SK-N-SH (cell line): ENCODE measurements around the gene POLD3. TPM values are rescaled to one million over a fixed set of nuclear protein-coding genes. Genes with fewer than 3 reads are reported as not detected.

ENCODE experiments used
- CTCF ChIA-PET: fragments of 300-600, 350-600 bp; formaldehyde crosslinking; extraction: SDS; loops from one replicate; lab custom pipeline; 2021; lab: Yijun Ruan, JAX
- POLR2A ChIA-PET: fragments of 350-600 bp; sonication (Branson Sonifier 250); formaldehyde crosslinking; extraction: SDS; loops from one replicate; lab custom pipeline; 2020; ENCODE audit warnings: antibody characterized with exemption, inconsistent platforms; lab: Yijun Ruan, JAX
- DNase-seq: peaks from one replicate; pipeline ENCODE4 v3.0.0; 2012
- H2AFZ ChIP-seq: fragments of 200-600 bp; sonication (generic); 2 replicates; pipeline ENCODE4 v1.8.1; 2016; ENCODE audit warnings: antibody characterized with exemption, mild to moderate bottlenecking, low read depth
- H3F3A ChIP-seq: fragments of 200-600 bp; sonication (generic); replicated peaks from 2 replicates; pipeline ENCODE3; 2016; ENCODE audit warnings: antibody characterized with exemption, mild to moderate bottlenecking; ENCODE audit not compliant: insufficient read depth
- H3K27ac ChIP-seq, 2 experiments: fragments of 200-500 bp in 1 of 2; fragments of 200-600 bp in 1 of 2; sonication (Bioruptor generic) in 1 of 2; sonication (generic), shearing (Covaris generic) in 1 of 2; 2 replicates each; pipeline versions ENCODE4 v1.5.1 to v1.6.1; 2014 to 2016; ENCODE audit warnings: low read depth in 2 of 2, inconsistent platforms in 1 of 2, low read length in 1 of 2, mild to moderate bottlenecking in 1 of 2, mixed read lengths in 1 of 2
- H3K27me3 ChIP-seq: fragments of 200-600 bp; sonication (generic), shearing (Covaris generic); 2 replicates; pipeline ENCODE4 v1.6.1; 2016; ENCODE audit warnings: mixed run types; ENCODE audit not compliant: insufficient read depth
- H3K36me3 ChIP-seq, 2 experiments: fragments of 200-500 bp in 1 of 2; fragments of 200-600 bp in 1 of 2; sonication (Bioruptor generic) in 1 of 2; sonication (generic) in 1 of 2; replicated peaks in 1 of 2; 2 replicates each; pipeline versions ENCODE3 to v1.5.1; 2014 to 2016; ENCODE audit warnings: low read length in 1 of 2, mild to moderate bottlenecking in 1 of 2; ENCODE audit not compliant: insufficient read depth in 2 of 2, control insufficient read depth in 1 of 2
- H3K4me1 ChIP-seq, 2 experiments: fragments of 200-500 bp in 1 of 2; fragments of 200-600 bp in 1 of 2; sonication (Bioruptor generic) in 1 of 2; sonication (generic), shearing (Covaris generic) in 1 of 2; 2 replicates each; pipeline versions ENCODE4 v1.5.1 to v1.6.1; 2014 to 2016; ENCODE audit warnings: low read depth in 1 of 2, low read length in 1 of 2, mixed run types in 1 of 2; ENCODE audit not compliant: insufficient read depth in 2 of 2, control insufficient read depth in 1 of 2
- H3K4me2 ChIP-seq: fragments of 200-600 bp; sonication (generic), shearing (Covaris generic); 2 replicates; pipeline ENCODE4 v1.6.1; 2017; ENCODE audit warnings: mixed run types
- H3K4me3 ChIP-seq, 2 experiments: fragments of 200-500 bp in 1 of 2; fragments of 200-600 bp in 1 of 2; sonication (Bioruptor generic) in 1 of 2; sonication (generic), shearing (Covaris generic) in 1 of 2; 2 replicates each; pipeline versions ENCODE4 v1.5.1 to v1.8.1; 2014 to 2016; ENCODE audit warnings: low read depth in 2 of 2, inconsistent platforms in 1 of 2, low read length in 1 of 2, mild to moderate bottlenecking in 1 of 2, mixed read lengths in 1 of 2, moderate library complexity in 1 of 2
- H3K79me2 ChIP-seq: fragments of 200-600 bp; sonication (generic); 2 replicates; pipeline ENCODE4 v1.8.1; 2017; ENCODE audit warnings: mild to moderate bottlenecking; ENCODE audit not compliant: insufficient read depth
- H3K9ac ChIP-seq: fragments of 200-600 bp; sonication (generic); 2 replicates; pipeline ENCODE4 v1.6.1; 2017; ENCODE audit warnings: mixed run types
- H3K9me2 ChIP-seq: fragments of 200-600 bp; sonication (generic); 2 replicates; pipeline ENCODE4 v1.6.1; 2017; ENCODE audit warnings: mixed run types
- H3K9me3 ChIP-seq: fragments of 200-600 bp; sonication (generic); 2 replicates; pipeline ENCODE4 v1.6.1; 2017; ENCODE audit warnings: mixed run types, mild to moderate bottlenecking, moderate library complexity
- H4K20me1 ChIP-seq: fragments of 200-600 bp; sonication (generic); 2 replicates; pipeline ENCODE4 v1.6.1; 2017; ENCODE audit warnings: mild to moderate bottlenecking, mixed run types; ENCODE audit not compliant: insufficient read depth
- CHD2 ChIP-seq: fragments of 150-350 bp; IDR thresholded peaks from 2 replicates; pipeline ENCODE4 v1.6.1; 2018; ENCODE audit warnings: low read length; ENCODE audit not compliant: partially characterized antibody
- EP300 ChIP-seq, 2 experiments: IDR thresholded peaks; 2 replicates each; pipeline versions ENCODE4 v1.4.0 to v1.6.1; 2012; ENCODE audit warnings: borderline replicate concordance in 1 of 2, low read depth in 1 of 2, low read length in 1 of 2
- FOSL2 ChIP-seq: IDR thresholded peaks from 2 replicates; pipeline ENCODE4 v1.4.0; 2012; ENCODE audit warnings: low read depth, mild to moderate bottlenecking, moderate library complexity, borderline replicate concordance
- FOXM1 ChIP-seq: IDR thresholded peaks from 2 replicates; pipeline ENCODE4 v1.4.0; 2012; ENCODE audit warnings: low read depth, mild to moderate bottlenecking
- IRF3 ChIP-seq: fragments of 150-350 bp; IDR thresholded peaks from 2 replicates; pipeline ENCODE4 v1.6.1; 2016; ENCODE audit warnings: mild to moderate bottlenecking, low read depth, low read length
- JUND ChIP-seq: IDR thresholded peaks from 2 replicates; pipeline ENCODE4 v1.4.0; 2012
- MAX ChIP-seq: IDR thresholded peaks from 2 replicates; pipeline ENCODE4 v1.4.0; 2012; ENCODE audit warnings: low read depth
- MEF2A ChIP-seq: IDR thresholded peaks from 2 replicates; pipeline ENCODE4 v1.4.0; 2012; ENCODE audit warnings: low read depth, borderline replicate concordance
- MXI1 ChIP-seq: IDR thresholded peaks from 2 replicates; pipeline ENCODE4 v1.6.1; 2012; ENCODE audit warnings: mild to moderate bottlenecking, low read depth, low read length, improper control_type of control experiment
- NFIC ChIP-seq: IDR thresholded peaks from 2 replicates; pipeline ENCODE4 v1.4.0; 2012; ENCODE audit warnings: borderline replicate concordance
- PBX3 ChIP-seq: IDR thresholded peaks from 2 replicates; pipeline ENCODE4; 2012
- POLR2AphosphoS5 ChIP-seq: IDR thresholded peaks from 2 replicates; pipeline ENCODE4 v1.6.1; 2012; ENCODE audit warnings: low read depth, low read length
- RCOR1 ChIP-seq: fragments of 150-350 bp; IDR thresholded peaks from 2 replicates; pipeline ENCODE4 v1.6.1; 2017; ENCODE audit warnings: antibody characterized with exemption, low read length
- RFX5 ChIP-seq: IDR thresholded peaks from 2 replicates; pipeline ENCODE4 v1.6.1; 2012; ENCODE audit warnings: mild to moderate bottlenecking, improper control_type of control experiment, low read length
- RXRA ChIP-seq: IDR thresholded peaks from 2 replicates; pipeline ENCODE4 v1.4.0; 2012; ENCODE audit warnings: low read depth, mild to moderate bottlenecking, borderline replicate concordance
- TAF1 ChIP-seq: IDR thresholded peaks from 2 replicates; pipeline ENCODE4 v1.6.1; 2012; ENCODE audit warnings: low read depth, mild to moderate bottlenecking, low read length, moderate library complexity, borderline replicate concordance
- USF1 ChIP-seq: IDR thresholded peaks from 2 replicates; pipeline ENCODE4 v1.4.0; 2012; ENCODE audit warnings: low read depth, borderline replicate concordance
- YY1 ChIP-seq: IDR thresholded peaks from 2 replicates; pipeline ENCODE4 v1.4.0; 2012; ENCODE audit warnings: low read depth, mild to moderate bottlenecking
- ZBTB33 ChIP-seq: IDR thresholded peaks from 2 replicates; pipeline ENCODE4 v1.4.0; 2012; ENCODE audit warnings: low read depth, borderline replicate concordance
- WGBS: methylation state at CpG from one replicate; pipeline ENCODE4 v1.1.6; 2017; ENCODE audit warnings: low lambda C conversion rate; 5-methylcytosine and 5-hydroxymethylcytosine counted together
- polyA plus RNA-seq, 3 experiments: library from polyadenylated mRNA; depleted of rRNA; stranded (reverse); fragments of >200 nt; gene quantifications; 2 replicates each; pipeline ENCODE4 v1.2.3, GENCODE V29; 2012

The POLD3 gene
- polyA plus RNA-seq, 1 of the 3 experiments (the other 2 are of a cell fraction) = 7.9 TPM

DNA sequence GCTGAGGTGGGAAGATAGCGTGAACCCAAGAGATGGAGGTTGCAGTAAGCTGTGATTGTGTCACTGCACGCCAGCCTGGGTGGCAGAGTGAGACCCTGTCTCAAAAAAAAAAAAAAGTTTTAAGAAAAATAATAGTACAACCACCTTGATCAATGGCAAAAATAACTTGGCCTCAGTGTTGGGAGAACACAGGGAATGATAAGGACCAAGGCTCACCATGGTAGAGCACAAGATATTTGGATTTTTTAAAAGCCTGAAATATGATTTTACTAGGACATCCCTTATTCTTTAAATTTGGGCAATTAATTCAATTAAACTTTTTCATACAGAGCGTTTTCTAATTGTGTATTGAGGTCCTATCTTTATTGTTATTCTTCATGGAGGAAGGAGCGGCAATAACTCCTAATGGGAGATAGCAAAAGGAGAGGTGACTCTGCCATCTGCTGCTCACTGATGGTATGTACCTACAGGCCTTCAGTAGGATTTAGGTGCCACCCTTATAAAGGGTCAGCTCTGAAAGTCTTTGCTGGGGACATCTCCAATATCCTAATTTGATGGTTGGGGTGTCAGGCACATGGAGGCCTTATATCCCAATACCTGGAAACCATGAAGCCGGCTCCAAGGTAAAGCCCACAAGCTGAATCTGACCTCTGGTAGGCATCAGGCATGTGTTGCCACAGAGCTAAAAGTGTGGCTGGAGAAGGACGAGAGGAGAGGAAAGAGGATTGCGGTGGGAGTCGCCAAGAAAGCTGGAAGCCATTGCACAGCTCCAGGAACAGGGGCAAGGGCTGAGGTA lies 21.9 kb upstream of the POLD3 start (continued):
- TF ChIP-seq IRF3 (no peak), TAF1 (no peak), RFX5 (no peak), NFIC (no peak), USF1 (no peak), POLR2AphosphoS5 (no peak), MAX (no peak), MXI1 (no peak), RCOR1 (no peak), FOXM1 (no peak), CHD2 (no peak), PBX3 (no peak), JUND (no peak), YY1 (no peak), EP300 (IDR thresholded peaks at IDR 0.05; ENCODE audit: borderline replicate concordance in 1 of 2, low read depth in 1 of 2, low read length in 1 of 2) (no peak), RXRA (no peak)

DNA sequence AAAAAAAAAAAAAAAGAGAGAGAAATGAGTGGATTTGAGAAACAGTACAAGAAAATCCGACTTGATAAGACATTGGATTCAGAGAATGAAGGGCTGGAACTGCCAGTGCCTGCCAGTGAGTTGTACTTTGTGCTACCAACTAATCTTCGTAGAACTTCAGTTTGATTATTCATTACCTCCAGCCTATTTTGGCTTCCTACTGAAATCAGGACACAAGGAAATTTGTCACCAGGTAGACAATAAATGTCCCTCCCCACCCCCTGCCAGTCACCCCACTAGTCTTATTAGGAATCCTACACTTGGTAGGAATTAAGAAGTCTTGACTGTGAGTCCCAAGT lies 21.4 kb upstream of the POLD3 start:
- Histone ChIP-seq H2AFZ (no peak overlapping the region), H3K9me3 (no peaks in the 10 kb centered on the region), H3K4me3 (no peak overlapping the region), H3K4me1 (no peaks in the 10 kb centered on the region), H3K9ac (no peak overlapping the region), H4K20me1 (no peaks in the 10 kb centered on the region), H3F3A (no peaks in the 10 kb centered on the region), H3K9me2 (no peaks in the 10 kb centered on the region), H3K27ac (no peak overlapping the region), H3K36me3 (no peaks in the 10 kb centered on the region), H3K4me2 (no peak overlapping the region), H3K27me3 (no peaks in the 10 kb centered on the region; the same call in 1 of the 2 replicates), H3K79me2 (no peaks in the 10 kb centered on the region)
- ChIA-PET POLR2A (interaction anchor here (1.6 kb wide), 1 partner anchor 117 kb away, joined by 4 read pairs; no protein-coding TSS in a partner anchor), CTCF (interaction anchor here (0.6 to 17.0 kb wide), 37 partner anchors 10 to 608 kb away, joined by 3 to 349 read pairs (median 5); partner anchors contain the start of genes LIPT2 and POLD3)
- TF ChIP-seq MEF2A (no peak), FOSL2 (no peak), MXI1 (no peak), RXRA (no peak), ZBTB33 (no peak), USF1 (no peak), PBX3 (no peak), CHD2 (no peak), IRF3 (no peak), RCOR1 (no peak), JUND (no peak)
- no peak for DNase-seq
- WGBS = 19% methylated on average over 2 of the region's 2 CpGs
